Measurements from ENCODE around the gene CTXN3. TPM values are rescaled to one million over a fixed set of nuclear protein-coding genes. Genes with fewer than 3 reads are reported as not detected.

Gene CTXN3
- total and polyA plus RNA-seq, 2 donors (not counting 3 experiments of a cell fraction or from before 2014, with no cell fraction given) = not detected

DNA sequence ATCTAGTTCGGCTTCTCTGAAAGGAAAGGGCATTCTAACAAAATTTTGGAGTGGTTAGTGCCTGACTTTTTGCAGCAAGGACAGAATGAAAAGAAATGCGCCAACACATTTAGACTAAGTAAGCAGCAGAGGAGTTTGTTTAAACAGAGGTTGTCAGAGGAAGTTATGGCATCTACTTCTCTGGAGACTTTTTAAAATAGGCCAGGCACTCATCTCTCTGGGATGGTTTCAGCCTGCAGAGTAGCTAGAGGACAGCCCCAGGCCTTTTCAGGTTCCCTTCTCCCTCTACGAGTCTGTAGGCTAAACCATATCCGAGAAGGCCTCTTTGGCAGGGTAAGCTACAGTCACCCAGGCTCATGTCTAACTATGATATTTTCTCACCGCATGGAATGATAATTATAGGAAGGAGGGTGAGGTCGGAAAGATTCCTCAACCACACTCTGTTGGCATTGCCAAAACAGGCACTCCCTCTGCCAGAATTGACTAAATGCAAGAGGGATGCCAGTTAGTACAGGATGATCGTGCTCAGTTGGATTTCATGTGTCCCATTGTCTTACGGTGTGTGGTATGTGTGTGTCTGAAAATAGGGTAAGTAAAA is 1.4 kb upstream of the CTXN3 start:
- intact Hi-C loops (cut with micrococcal nuclease) = no loop called here
- Histone ChIP-seq H2AFZ (ENCODE audit: low read depth, low read length) (no peak overlapping the region), H3K27ac (ENCODE audit: insufficient read depth, low read depth, low read length) (no peak overlapping the region), H4K20me1 (replicated peaks; ENCODE audit: control insufficient read depth, extremely low read depth, insufficient read depth, low read length) (no peaks in the 10 kb centered on the region), H3K9me1 (replicated peaks; ENCODE audit: control insufficient read depth, extremely low read depth, insufficient read depth, low read length) (no peaks in the 10 kb centered on the region), H3K79me2 (ENCODE audit: control insufficient read depth, insufficient read depth, low read length) (no peaks in the 10 kb centered on the region), H3K36me3 (ENCODE audit: control insufficient read depth in 2 of 2, extremely low read depth in 1 of 2, insufficient read depth in 2 of 2, low read length in 2 of 2) (no peaks in the 10 kb centered on the region), H3K4me2 (ENCODE audit: insufficient read depth, low read length) (no peak overlapping the region), H3K4me3 (replicated peaks in 1 of 3; ENCODE audit: insufficient read depth in 1 of 3, low read depth in 1 of 3, low read length in 3 of 3) (no peak overlapping the region), H3K9me3 (replicated peaks; ENCODE audit: control insufficient read depth, insufficient read depth, low read length) (no peaks in the 10 kb centered on the region), H3K27me3 (ENCODE audit: control insufficient read depth in 2 of 2, insufficient read depth in 2 of 2, low read length in 2 of 2) (peaks cover 2 to 7% of the 10 kb centered on the region in 2 experiments), H3K4me1 (ENCODE audit: control insufficient read depth, extremely low read depth, insufficient read depth, low read length) (no peaks in the 10 kb centered on the region), H3K9ac (replicated peaks; ENCODE audit: extremely low read depth, insufficient read depth, low read length) (no peak overlapping the region)
- peak; percentile 12 for FAIRE-seq
- TF ChIP-seq, protein P1, sequence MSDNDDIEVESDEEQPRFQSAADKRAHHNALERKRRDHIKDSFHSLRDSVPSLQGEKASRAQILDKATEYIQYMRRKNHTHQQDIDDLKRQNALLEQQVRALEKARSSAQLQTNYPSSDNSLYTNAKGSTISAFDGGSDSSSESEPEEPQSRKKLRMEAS (IDR thresholded peaks at IDR 0.05; ENCODE audit: insufficient read depth, insufficient read length) = no peak
- TF ChIP-seq MYC (IDR thresholded peaks at IDR 0.05; ENCODE audit: low read depth, low read length) = no peak
- no peak for TF ChIP-seq EZH2 (IDR thresholded peaks at IDR 0.05; ENCODE audit: borderline replicate concordance, low read depth, low read length, severe bottlenecking)
- TF ChIP-seq JUN (IDR thresholded peaks at IDR 0.05; ENCODE audit: borderline replicate concordance, insufficient read depth, insufficient read length, low read depth) = no peak
- TF ChIP-seq FOS (IDR thresholded peaks at IDR 0.05; ENCODE audit: borderline replicate concordance, insufficient read depth, low read length) = no peak
- no peak for TF ChIP-seq POLR2A (IDR thresholded peaks at IDR 0.05; ENCODE audit: low read depth, low read length)
- no peak for TF ChIP-seq POLR2AphosphoS5 (IDR thresholded peaks at IDR 0.05; ENCODE audit: insufficient read depth, low read depth, low read length)
- no peak for TF ChIP-seq GATA2 (IDR thresholded peaks at IDR 0.05; ENCODE audit: insufficient read depth, insufficient read length, low read depth, low read length)
- TF ChIP-seq, protein P2, sequence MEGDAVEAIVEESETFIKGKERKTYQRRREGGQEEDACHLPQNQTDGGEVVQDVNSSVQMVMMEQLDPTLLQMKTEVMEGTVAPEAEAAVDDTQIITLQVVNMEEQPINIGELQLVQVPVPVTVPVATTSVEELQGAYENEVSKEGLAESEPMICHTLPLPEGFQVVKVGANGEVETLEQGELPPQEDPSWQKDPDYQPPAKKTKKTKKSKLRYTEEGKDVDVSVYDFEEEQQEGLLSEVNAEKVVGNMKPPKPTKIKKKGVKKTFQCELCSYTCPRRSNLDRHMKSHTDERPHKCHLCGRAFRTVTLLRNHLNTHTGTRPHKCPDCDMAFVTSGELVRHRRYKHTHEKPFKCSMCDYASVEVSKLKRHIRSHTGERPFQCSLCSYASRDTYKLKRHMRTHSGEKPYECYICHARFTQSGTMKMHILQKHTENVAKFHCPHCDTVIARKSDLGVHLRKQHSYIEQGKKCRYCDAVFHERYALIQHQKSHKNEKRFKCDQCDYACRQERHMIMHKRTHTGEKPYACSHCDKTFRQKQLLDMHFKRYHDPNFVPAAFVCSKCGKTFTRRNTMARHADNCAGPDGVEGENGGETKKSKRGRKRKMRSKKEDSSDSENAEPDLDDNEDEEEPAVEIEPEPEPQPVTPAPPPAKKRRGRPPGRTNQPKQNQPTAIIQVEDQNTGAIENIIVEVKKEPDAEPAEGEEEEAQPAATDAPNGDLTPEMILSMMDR (IDR thresholded peaks at IDR 0.05; ENCODE audit: extremely low read depth in 1 of 2, insufficient read depth in 1 of 2, low read depth in 1 of 2, low read length in 2 of 2) = no peak
- dilution Hi-C loops (cut with MboI; ENCODE audit: extremely low pct_ligation_motif_present, low sequenced_read_pairs) = no loop called here
- ChIA-PET POLR2A (no interaction called here), CTCF (no interaction called here)
- DNase-seq (ENCODE audit: low read depth, low spot score) = no peak
- BruUV-seq (replicated peaks) = no TSS peak
